ENCODE measurements around the gene ACOT8.
"Not testable (repeated sequence)": the region's sequence is repeated elsewhere in the genome, so short reads cannot be mapped to it uniquely, and the experiment has no call there.

Gene ACOT8

DNA sequence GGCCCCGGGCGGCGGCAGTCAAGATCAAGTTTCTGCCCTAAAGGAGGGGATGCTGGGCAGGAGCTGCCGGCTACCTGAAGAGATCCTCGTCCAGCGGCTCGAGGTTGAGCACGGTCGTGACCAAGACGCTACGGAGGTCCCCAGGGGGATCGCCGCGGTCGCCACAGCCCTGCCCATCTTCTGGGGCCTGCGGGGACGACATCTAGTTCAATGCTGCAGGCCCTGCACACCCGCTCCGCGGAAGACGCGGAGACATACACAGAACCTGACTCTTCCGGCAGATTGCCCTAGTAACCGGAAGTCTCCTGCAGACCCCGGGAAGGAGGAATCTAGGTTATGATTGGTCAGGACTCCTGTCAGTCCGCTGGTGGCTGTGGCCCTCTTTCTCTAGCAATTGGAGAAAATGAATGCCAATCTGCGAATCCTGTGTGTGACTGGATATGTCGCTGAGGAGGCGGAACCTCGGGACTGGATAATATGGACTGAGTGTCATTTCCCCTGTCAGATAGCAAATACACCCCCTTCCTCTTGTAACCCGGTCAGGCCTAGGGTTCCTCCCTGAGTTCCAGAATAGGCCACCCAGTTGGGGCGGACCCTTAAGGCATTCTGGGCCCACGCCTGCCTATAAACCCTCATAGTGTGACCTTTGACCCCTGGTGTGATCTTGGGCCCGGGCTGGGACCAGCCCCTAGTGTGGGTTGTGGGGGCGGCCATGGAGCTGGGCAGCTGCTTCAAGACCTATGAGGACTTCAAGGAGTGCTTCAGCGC, at the start of gene ACOT8, which contains the start of gene ZSWIM3:
ACOT8 (minus strand) TSS at position 279 of the 768 bp plus-strand sequence; CDS start at position 202, 77 bp downstream.
ZSWIM3 (plus strand) TSS at position 501 of the 768 bp plus-strand sequence; CDS start at position 713, 212 bp downstream.
- peak; percentile 100 for DNase-seq (ENCODE audit: low read depth)
- TF ChIP-seq, protein P1, sequence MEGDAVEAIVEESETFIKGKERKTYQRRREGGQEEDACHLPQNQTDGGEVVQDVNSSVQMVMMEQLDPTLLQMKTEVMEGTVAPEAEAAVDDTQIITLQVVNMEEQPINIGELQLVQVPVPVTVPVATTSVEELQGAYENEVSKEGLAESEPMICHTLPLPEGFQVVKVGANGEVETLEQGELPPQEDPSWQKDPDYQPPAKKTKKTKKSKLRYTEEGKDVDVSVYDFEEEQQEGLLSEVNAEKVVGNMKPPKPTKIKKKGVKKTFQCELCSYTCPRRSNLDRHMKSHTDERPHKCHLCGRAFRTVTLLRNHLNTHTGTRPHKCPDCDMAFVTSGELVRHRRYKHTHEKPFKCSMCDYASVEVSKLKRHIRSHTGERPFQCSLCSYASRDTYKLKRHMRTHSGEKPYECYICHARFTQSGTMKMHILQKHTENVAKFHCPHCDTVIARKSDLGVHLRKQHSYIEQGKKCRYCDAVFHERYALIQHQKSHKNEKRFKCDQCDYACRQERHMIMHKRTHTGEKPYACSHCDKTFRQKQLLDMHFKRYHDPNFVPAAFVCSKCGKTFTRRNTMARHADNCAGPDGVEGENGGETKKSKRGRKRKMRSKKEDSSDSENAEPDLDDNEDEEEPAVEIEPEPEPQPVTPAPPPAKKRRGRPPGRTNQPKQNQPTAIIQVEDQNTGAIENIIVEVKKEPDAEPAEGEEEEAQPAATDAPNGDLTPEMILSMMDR (IDR thresholded peaks at IDR 0.05; ENCODE audit: low read depth, low read length, missing control alignments) = no peak

DNA sequence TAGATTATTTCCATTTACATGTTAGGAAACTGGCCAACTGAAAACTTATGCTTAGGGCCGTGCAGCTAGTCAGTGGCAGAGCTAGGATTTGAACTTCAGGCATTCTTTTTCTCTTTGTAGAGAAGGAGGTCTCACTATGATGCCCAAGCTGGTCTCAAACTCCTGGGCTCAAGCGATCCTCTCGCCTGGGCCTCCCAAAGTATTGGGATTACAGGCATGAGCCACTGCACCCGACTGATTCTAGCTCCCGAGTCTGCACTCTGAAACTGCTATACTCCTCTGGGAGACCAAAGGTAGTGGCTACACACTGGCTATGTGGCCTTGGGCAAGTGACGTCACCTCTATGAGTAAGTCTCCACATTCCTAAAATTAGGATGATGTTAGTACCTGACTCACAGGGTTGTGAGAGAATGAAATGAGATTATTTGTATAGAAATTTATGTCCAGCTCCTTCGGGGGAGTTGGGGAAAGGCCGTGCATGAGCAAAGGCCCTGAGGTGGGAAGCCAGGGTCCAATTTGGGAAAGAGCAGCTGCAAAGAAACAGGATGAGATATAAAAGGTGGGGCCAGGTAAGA, 48.4 kb upstream of the ACOT8 start:
- TF ChIP-seq, protein P1 (IDR thresholded peaks at IDR 0.05; ENCODE audit: low read depth, low read length, missing control alignments) = no peak
- no peak overlapping the region for H3K4me3 ChIP-seq (ENCODE audit: low read depth, low read length)
- DNase-seq (ENCODE audit: low read depth) = no peak

More for the DNA sequence above, at the start of gene ACOT8, which contains the start of gene ZSWIM3:
- H3K4me3 ChIP-seq (ENCODE audit: low read depth, low read length) = peak within 1 kb of the TSS; percentile 97

DNA sequence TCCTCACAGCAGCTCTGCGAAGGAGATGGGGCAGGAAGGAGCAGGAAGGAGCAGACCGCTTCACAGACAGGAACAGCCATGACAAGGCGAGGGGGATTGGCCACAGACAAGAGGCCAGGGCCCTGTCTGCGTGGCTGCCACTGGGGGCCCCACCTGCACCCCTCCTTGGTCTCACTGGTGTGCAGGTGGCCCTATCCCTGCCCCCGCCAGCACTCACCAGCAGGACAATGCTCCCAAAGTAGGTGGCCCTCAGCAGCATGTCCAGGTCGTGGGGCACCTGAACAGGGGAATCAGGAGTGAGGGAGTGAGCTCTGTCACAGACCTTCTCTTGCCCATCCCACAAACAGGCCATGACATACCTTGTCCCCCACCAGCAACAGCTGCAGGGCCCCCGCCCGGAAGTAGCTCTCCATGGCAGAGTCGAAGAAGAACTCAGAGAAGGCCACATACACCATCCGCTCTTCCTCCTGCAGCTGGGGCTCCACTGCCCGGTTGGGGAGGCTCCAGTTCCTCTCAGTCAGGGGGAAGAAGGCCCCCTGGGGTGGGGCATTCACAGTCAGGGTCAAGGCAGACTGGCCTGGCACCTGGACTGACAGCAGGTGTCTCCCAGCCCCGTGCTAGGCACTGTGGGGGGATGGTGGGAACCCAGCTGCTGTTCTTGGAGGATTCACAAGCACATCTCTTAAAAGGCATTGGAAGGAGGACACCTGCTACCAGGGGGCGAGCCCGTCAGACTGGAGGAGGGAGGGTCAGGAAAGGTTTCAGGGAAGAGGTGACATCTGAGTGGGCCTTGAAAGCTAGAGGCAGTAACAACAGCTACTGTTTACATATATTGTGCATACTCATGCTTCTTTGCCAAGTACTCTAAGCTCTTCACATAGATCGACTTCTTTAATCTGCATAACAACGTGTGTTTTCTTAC, 47.7 kb upstream of the ACOT8 start:
- no peak for DNase-seq (ENCODE audit: low read depth)
- no peak overlapping the region for H3K4me3 ChIP-seq (ENCODE audit: low read depth, low read length)
- TF ChIP-seq, protein P1 (IDR thresholded peaks at IDR 0.05; ENCODE audit: low read depth, low read length, missing control alignments) = no peak

DNA sequence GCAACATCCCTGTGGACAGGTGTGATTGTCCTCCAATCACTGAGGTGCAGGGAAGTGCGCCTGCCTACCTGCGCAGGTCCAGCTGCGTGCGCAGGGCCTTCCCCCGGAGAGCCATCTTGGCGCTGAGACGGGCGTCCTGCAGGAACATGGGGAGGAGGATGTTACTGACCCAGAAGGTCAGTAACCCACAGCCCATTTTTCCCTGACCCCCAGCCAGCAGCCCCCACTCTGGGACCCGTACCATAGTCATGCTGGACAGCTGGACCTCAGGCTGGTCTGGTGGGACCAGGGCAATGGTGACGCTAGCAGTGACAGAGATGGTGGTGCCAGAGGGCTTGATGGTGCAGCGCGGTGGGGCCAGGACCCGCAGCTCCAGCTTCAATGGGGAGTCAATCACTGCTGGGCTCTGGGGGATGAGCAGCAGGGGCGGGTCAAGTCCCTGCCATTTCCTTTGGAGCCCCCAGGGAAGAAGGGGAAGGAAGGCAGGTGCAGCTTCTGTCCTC, 45.1 kb upstream of the ACOT8 start:
- no peak for DNase-seq (ENCODE audit: low read depth)
- no peak overlapping the region for H3K4me3 ChIP-seq (ENCODE audit: low read depth, low read length)
- TF ChIP-seq, protein P1 (IDR thresholded peaks at IDR 0.05; ENCODE audit: low read depth, low read length, missing control alignments) = no peak

DNA sequence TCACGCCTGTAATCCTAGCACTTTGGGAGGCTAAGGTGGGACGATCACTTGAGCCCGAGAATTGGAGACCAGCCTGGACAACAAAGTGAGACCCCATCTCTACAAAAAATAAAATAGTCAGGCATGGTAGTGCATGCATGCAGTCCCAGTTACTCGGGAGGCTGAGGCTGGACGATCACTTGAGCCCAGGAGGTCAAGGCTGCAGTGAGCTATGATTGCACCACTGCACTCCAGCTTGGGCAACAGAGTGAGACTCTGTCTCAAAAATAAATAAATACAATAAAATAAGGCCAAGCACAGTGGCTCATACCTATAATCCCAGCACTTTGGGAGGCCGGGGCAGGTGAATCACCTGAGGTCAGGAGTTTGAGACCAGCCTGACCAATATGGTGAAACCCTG, 44.1 kb upstream of the ACOT8 start:
- H3K4me3 ChIP-seq (ENCODE audit: low read depth, low read length); DNase-seq (ENCODE audit: low read depth): not testable (repeated sequence)

DNA sequence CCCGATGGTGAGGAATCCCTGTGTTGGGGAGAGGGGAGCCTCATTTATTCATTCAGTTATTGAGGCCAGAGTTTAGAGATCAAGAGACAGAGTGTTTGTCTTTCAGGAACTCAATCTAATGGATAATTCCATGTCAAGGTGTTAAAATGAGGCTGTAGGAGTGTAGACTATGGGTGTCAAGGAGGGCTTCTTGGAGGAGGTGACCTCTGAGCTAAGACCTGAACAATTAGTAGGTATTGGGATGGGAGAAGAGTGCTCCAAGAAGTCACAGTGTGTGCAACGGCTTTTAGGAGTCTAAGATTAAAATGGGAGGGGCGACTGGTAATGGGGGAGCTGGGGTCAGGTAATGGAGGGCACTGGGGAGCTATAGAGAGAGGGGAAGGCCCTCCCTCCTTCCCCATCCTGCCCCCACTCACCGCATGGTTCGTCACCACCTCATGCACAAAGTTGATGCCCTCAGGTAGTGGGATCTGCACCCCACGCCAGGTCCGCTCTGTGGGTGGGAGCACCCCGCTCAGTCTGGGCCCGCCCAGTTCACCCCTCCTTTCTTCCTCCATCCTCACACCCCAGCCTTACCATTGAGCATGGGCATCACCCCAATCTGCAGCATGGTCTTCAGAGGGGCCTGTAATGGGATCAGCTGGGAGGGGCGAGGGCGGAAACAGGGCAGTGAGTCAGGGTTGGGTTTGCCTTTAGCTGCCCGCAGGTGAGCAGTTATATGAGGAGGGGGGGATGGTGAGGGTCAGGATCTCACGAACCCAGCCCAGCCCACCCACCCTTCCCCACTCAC, 42.0 kb upstream of the ACOT8 start:
- DNase-seq (ENCODE audit: low read depth) = no peak
- no peak overlapping the region for H3K4me3 ChIP-seq (ENCODE audit: low read depth, low read length)
- TF ChIP-seq, protein P1 (IDR thresholded peaks at IDR 0.05; ENCODE audit: low read depth, low read length, missing control alignments) = no peak
